Measurements from ENCODE around the gene GOLGA3.

Gene GOLGA3

GRCh38 chr12:132858718-132859266 lies 30.1 kb upstream of the GOLGA3 start:
- no peak for TF ChIP-seq FOXP2 (optimal IDR thresholded peaks at IDR 0.05; ENCODE audit: borderline replicate concordance, extremely low read depth, extremely low read length, insufficient read depth)
- TF ChIP-seq, protein P1, sequence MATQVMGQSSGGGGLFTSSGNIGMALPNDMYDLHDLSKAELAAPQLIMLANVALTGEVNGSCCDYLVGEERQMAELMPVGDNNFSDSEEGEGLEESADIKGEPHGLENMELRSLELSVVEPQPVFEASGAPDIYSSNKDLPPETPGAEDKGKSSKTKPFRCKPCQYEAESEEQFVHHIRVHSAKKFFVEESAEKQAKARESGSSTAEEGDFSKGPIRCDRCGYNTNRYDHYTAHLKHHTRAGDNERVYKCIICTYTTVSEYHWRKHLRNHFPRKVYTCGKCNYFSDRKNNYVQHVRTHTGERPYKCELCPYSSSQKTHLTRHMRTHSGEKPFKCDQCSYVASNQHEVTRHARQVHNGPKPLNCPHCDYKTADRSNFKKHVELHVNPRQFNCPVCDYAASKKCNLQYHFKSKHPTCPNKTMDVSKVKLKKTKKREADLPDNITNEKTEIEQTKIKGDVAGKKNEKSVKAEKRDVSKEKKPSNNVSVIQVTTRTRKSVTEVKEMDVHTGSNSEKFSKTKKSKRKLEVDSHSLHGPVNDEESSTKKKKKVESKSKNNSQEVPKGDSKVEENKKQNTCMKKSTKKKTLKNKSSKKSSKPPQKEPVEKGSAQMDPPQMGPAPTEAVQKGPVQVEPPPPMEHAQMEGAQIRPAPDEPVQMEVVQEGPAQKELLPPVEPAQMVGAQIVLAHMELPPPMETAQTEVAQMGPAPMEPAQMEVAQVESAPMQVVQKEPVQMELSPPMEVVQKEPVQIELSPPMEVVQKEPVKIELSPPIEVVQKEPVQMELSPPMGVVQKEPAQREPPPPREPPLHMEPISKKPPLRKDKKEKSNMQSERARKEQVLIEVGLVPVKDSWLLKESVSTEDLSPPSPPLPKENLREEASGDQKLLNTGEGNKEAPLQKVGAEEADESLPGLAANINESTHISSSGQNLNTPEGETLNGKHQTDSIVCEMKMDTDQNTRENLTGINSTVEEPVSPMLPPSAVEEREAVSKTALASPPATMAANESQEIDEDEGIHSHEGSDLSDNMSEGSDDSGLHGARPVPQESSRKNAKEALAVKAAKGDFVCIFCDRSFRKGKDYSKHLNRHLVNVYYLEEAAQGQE (IDR thresholded peaks at IDR 0.05; ENCODE audit: insufficient read depth in 1 of 2, low read depth in 2 of 2, low read length in 2 of 2) = no peak
- TF ChIP-seq POLR2AphosphoS5 (IDR thresholded peaks at IDR 0.05; ENCODE audit: low read depth, low read length) = no peak
- TF ChIP-seq TAF1 (IDR thresholded peaks at IDR 0.05; ENCODE audit: borderline replicate concordance, insufficient read depth, low read length) = no peak
- no peak for TF ChIP-seq SIN3A (IDR thresholded peaks at IDR 0.05; ENCODE audit: borderline replicate concordance, insufficient read depth, low read length)

DNA sequence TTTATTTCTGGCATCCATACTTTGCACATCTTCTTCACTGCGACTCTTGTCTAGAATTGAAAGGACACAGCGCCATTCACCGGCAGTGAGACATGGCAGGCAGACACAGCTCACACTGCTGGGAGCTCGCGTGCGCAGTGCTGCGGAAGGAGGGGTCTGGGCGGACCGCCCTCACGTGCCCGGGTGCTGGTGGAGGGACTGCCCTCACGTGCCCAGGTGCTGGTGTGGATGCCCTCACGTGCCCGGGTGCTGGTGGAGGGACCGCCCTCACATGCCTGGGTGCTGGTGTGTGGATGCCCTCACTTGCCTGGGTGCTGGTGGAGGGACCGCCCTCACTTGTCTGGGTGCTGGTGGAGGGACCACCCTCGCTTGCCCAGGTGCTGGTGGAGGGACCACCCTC lies 27.9 kb upstream of the GOLGA3 start:
- TF ChIP-seq POLR2AphosphoS5 (IDR thresholded peaks at IDR 0.05; ENCODE audit: low read depth, low read length) (no peak), TAF1 (IDR thresholded peaks at IDR 0.05; ENCODE audit: borderline replicate concordance, insufficient read depth, low read length) (no peak), SIN3A (IDR thresholded peaks at IDR 0.05; ENCODE audit: borderline replicate concordance, insufficient read depth, low read length) (no peak), FOXP2 (optimal IDR thresholded peaks at IDR 0.05; ENCODE audit: borderline replicate concordance, extremely low read depth, extremely low read length, insufficient read depth) (no peak)
- TF ChIP-seq, protein P1 (IDR thresholded peaks at IDR 0.05; ENCODE audit: insufficient read depth in 1 of 2, low read depth in 2 of 2, low read length in 2 of 2) = no peak

DNA sequence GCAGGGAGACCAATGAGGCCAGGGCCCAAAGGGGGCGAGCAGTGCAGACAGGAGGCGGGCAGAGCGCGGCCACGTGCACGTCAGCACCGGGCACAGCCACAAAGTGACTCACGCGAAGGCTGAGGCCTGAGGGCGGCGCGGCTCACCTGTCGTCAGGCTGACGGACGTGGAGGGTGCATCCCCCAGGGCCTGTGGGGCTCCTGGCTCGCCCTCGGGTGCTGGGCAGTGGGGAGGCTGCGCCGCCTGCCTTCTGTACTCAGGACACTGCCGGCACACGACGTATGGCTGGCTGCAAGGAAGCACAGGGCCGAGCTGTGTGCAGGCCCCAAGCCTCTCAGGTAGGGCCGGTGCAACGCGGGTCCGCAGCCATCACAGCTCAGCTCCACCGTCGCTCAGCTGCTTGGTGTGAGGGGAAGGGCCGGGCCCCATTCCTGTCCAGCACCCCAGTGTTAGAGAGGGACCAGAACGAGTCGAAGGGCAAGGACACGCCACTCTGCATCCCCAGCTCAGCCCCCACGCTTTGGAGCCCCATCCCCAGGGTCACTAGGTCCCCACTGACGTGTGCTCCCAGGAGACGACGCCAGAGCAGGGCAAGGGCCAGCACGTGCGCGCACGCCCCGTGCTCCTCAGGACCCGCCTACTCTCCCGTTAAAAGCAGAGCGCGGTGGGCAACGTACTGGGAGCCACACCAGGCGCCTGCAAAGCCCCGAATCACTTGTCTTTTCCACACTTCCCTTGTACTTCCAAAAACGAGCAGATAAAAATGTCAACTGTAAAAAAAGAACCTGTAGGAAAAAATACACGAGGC lies 24.8 kb upstream of the GOLGA3 start:
- no peak for TF ChIP-seq SIN3A (IDR thresholded peaks at IDR 0.05; ENCODE audit: borderline replicate concordance, insufficient read depth, low read length)

DNA sequence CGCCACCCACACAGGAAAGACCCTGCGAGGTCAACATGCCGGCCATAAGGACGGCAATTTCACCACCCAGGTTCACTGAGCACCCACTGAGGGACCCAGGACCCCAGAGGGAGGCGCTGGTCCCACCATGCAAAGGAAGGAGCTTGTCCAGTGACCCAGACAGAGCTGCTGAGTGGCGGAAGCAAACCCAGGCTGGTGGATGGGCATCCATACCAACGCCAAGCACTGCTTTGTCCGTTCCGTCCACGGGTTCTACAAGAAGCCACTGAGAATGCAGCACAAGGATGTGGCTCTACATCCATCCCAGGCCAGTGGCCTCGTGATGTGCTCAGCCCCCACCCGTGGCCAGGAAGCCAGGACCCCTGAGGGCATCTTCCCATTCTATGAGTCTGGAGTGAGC lies 23.8 kb upstream of the GOLGA3 start:
- no peak for TF ChIP-seq SIN3A (IDR thresholded peaks at IDR 0.05; ENCODE audit: borderline replicate concordance, insufficient read depth, low read length)
- TF ChIP-seq TAF1 (IDR thresholded peaks at IDR 0.05; ENCODE audit: borderline replicate concordance, insufficient read depth, low read length) = no peak
- TF ChIP-seq POLR2AphosphoS5 (IDR thresholded peaks at IDR 0.05; ENCODE audit: low read depth, low read length) = no peak
- TF ChIP-seq FOXP2 (optimal IDR thresholded peaks at IDR 0.05; ENCODE audit: borderline replicate concordance, extremely low read depth, extremely low read length, insufficient read depth) = no peak
- TF ChIP-seq, protein P1 (IDR thresholded peaks at IDR 0.05; ENCODE audit: insufficient read depth in 1 of 2, low read depth in 2 of 2, low read length in 2 of 2) = no peak

DNA sequence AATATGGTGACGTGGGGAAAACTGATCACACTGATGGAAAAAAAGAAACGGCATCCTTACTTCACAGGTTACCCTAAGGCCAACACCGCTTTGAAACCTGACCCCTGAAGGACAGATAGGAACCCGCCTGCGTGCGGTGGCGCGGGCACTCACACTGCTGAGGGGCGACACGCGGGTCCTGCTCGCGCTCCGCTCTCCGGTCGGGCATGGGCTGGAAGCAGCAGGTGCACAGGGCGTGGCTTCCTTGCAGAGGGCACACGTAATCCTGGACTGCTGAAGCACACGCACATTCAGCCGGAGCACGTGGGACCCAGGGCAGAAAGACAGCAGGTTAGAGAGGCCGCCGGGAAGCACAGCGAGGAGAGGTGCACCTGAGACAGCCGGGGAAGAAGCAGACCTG lies 22.8 kb upstream of the GOLGA3 start:
- TF ChIP-seq, protein P1 (IDR thresholded peaks at IDR 0.05; ENCODE audit: insufficient read depth in 1 of 2, low read depth in 2 of 2, low read length in 2 of 2) = no peak
- TF ChIP-seq TAF1 (IDR thresholded peaks at IDR 0.05; ENCODE audit: borderline replicate concordance, insufficient read depth, low read length) = no peak
- no peak for TF ChIP-seq FOXP2 (optimal IDR thresholded peaks at IDR 0.05; ENCODE audit: borderline replicate concordance, extremely low read depth, extremely low read length, insufficient read depth)

All from PFSK-1 (cell line).